Panc1 (cell line): ENCODE measurements around the gene TANK. TPM values are rescaled to one million over a fixed set of nuclear protein-coding genes. Genes with fewer than 3 reads are reported as not detected.

Source experiments
- ATAC-seq: fragments of 200-7000 bp; cut with Tn5 transposase; 2 replicates; pipeline ENCODE4 v1.9.1; 2020; ENCODE audit warnings: mild to moderate bottlenecking, moderate library complexity
- BruUV-seq: library from RNA; stranded (reverse); fragments of 400-500 nt; replicated peaks from 2 replicates; lab custom pipeline; 2021; lab: Mats Ljungman, UMichigan
- CTCF ChIA-PET: fragments of 300-600 bp; sonication (Branson Sonifier 250); formaldehyde crosslinking; loops from one replicate; lab custom pipeline; 2022; ENCODE audit warnings: antibody characterized with exemption; lab: Charles Lee
- POLR2A ChIA-PET: fragments of 300-600 bp; sonication (Branson Sonifier 250); formaldehyde crosslinking; loops from one replicate; lab custom pipeline; 2022; ENCODE audit warnings: antibody characterized with exemption; lab: Charles Lee
- DNase-seq: peaks from one replicate; pipeline ENCODE4 v3.0.0-alpha.2; 2010; ENCODE audit warnings: low read depth, low spot score
- H3K27ac ChIP-seq: 2 replicates; pipeline ENCODE4 v1.5.1; 2011; ENCODE audit warnings: mild to moderate bottlenecking, low read length, inconsistent platforms
- H3K27me3 ChIP-seq: fragments of 200-500 bp; sonication (Bioruptor generic); 2 replicates; pipeline ENCODE4 v1.6.0; 2014; ENCODE audit warnings: low read length, inconsistent platforms; ENCODE audit not compliant: control insufficient read depth, insufficient read depth
- H3K36me3 ChIP-seq: fragments of 200-500 bp; sonication (Bioruptor generic); 2 replicates; pipeline ENCODE4 v1.5.1; 2014; ENCODE audit warnings: inconsistent platforms, mild to moderate bottlenecking, low read length, moderate library complexity; ENCODE audit not compliant: control insufficient read depth, insufficient read depth
- H3K4me1 ChIP-seq: 2 replicates; pipeline ENCODE4 v1.5.1; 2011; ENCODE audit warnings: inconsistent platforms, mild to moderate bottlenecking, low read length, moderate library complexity; ENCODE audit not compliant: control insufficient read depth, insufficient read depth
- H3K4me3 ChIP-seq, 2 experiments: 2 replicates each; pipeline ENCODE4 v1.5.1; 2011 to 2012; ENCODE audit warnings: low read depth in 2 of 2, low read length in 2 of 2, mild to moderate bottlenecking in 2 of 2, inconsistent platforms in 1 of 2, moderate library complexity in 1 of 2
- H3K9me3 ChIP-seq: fragments of 200-500 bp; sonication (Bioruptor generic); 2 replicates; pipeline ENCODE4 v1.5.1; 2014; ENCODE audit warnings: low read depth, mild to moderate bottlenecking, inconsistent platforms, low read length, moderate library complexity; ENCODE audit not compliant: control insufficient read depth, insufficient read depth
- POLR2AphosphoS5 ChIP-seq: IDR thresholded peaks from 2 replicates; pipeline ENCODE4 v1.6.1; 2012; ENCODE audit warnings: mild to moderate bottlenecking, low read depth, low read length, moderate library complexity
- SIN3A ChIP-seq: IDR thresholded peaks from 2 replicates; pipeline ENCODE4 v1.6.1; 2012; ENCODE audit warnings: low read depth, mild to moderate bottlenecking, low read length, moderate library complexity, borderline replicate concordance; ENCODE audit not compliant: insufficient read depth
- TCF7L2 ChIP-seq: IDR thresholded peaks from 2 replicates; pipeline ENCODE4 v1.6.1; 2011; ENCODE audit warnings: mild to moderate bottlenecking, low read depth, low read length, inconsistent platforms
- in situ Hi-C: cut with HindIII; loops from 2 replicates; pipeline ENCODE4 v1.10.0; 2016; ENCODE audit warnings: low sequenced_read_pairs, low pct_unique_long_range_greater_than_20kb
- intact Hi-C: fragments of 100-400 bp; cut with micrococcal nuclease; formaldehyde crosslinking; loops from one replicate; pipeline ENCODE4 v1.10.0; 2022; ENCODE audit not compliant: unreplicated experiment
- total RNA-seq: library from RNA; stranded (reverse); gene quantifications from one replicate; pipeline ENCODE4 v1.2.1, GENCODE V29; 2021; ENCODE audit not compliant: unreplicated experiment
- TF ChIP-seq, protein P1 (sequence below), 2 experiments: IDR thresholded peaks; 2 replicates each; pipeline ENCODE4 v1.6.1; 2011 to 2012; ENCODE audit warnings: low read depth in 2 of 2, control low read depth in 1 of 2, low read length in 1 of 2, mild to moderate bottlenecking in 1 of 2, moderate library complexity in 1 of 2; ENCODE audit not compliant: insufficient read depth in 1 of 2
- TF ChIP-seq, protein P2 (sequence below): fragments of 450-650 bp; IDR thresholded peaks from 2 replicates; pipeline ENCODE4 v1.5.1; 2017; ENCODE audit warnings: mild to moderate bottlenecking

Gene TANK
- total RNA-seq, 1 experiment from 2014 or later, result 36.0 TPM

DNA sequence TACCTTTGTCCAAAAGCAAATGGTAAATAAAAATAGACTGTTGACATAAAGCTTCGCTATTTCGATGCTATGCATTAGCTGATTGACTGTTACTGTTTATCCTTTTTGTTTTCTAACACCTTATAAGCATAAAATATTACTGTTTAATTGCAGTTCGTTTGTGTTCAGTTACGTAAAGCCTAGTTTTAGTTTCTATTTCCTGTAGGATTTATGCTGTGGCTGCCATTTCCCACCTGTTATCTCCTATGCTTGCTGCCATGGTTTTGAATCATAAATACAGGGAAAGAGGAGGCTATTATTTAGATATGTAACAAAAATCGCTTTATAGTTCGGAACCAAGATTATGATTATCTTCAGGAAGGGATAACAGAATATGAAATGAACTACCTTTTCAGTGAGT lies 3.9 kb downstream of the TANK start:
- H3K4me1 ChIP-seq, result peaks cover 24% of the 10 kb centered on the region
- no peak for ATAC-seq
- ChIA-PET POLR2A (no interaction called here), CTCF (no interaction called here)
- H3K27ac ChIP-seq, result no peak overlapping the region
- BruUV-seq, result no TSS peak
- H3K36me3 ChIP-seq, result peaks cover 27% of the 10 kb centered on the region
- no peaks in the 10 kb centered on the region for H3K27me3 ChIP-seq
- no peak overlapping the region for H3K4me3 ChIP-seq
- intact Hi-C loops (no loop called here), in situ Hi-C loops (no loop called here)
- H3K9me3 ChIP-seq, result no peaks in the 10 kb centered on the region
- DNase-seq, result no peak
- no peak for TF ChIP-seq SIN3A
- TF ChIP-seq, protein P1, sequence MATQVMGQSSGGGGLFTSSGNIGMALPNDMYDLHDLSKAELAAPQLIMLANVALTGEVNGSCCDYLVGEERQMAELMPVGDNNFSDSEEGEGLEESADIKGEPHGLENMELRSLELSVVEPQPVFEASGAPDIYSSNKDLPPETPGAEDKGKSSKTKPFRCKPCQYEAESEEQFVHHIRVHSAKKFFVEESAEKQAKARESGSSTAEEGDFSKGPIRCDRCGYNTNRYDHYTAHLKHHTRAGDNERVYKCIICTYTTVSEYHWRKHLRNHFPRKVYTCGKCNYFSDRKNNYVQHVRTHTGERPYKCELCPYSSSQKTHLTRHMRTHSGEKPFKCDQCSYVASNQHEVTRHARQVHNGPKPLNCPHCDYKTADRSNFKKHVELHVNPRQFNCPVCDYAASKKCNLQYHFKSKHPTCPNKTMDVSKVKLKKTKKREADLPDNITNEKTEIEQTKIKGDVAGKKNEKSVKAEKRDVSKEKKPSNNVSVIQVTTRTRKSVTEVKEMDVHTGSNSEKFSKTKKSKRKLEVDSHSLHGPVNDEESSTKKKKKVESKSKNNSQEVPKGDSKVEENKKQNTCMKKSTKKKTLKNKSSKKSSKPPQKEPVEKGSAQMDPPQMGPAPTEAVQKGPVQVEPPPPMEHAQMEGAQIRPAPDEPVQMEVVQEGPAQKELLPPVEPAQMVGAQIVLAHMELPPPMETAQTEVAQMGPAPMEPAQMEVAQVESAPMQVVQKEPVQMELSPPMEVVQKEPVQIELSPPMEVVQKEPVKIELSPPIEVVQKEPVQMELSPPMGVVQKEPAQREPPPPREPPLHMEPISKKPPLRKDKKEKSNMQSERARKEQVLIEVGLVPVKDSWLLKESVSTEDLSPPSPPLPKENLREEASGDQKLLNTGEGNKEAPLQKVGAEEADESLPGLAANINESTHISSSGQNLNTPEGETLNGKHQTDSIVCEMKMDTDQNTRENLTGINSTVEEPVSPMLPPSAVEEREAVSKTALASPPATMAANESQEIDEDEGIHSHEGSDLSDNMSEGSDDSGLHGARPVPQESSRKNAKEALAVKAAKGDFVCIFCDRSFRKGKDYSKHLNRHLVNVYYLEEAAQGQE (IDR thresholded peaks at IDR 0.05; ENCODE audit: insufficient read depth in 1 of 2, low read depth in 2 of 2, low read length in 1 of 2), result no peak
- no peak for TF ChIP-seq POLR2AphosphoS5
- TF ChIP-seq TCF7L2, result no peak
- TF ChIP-seq, protein P2, sequence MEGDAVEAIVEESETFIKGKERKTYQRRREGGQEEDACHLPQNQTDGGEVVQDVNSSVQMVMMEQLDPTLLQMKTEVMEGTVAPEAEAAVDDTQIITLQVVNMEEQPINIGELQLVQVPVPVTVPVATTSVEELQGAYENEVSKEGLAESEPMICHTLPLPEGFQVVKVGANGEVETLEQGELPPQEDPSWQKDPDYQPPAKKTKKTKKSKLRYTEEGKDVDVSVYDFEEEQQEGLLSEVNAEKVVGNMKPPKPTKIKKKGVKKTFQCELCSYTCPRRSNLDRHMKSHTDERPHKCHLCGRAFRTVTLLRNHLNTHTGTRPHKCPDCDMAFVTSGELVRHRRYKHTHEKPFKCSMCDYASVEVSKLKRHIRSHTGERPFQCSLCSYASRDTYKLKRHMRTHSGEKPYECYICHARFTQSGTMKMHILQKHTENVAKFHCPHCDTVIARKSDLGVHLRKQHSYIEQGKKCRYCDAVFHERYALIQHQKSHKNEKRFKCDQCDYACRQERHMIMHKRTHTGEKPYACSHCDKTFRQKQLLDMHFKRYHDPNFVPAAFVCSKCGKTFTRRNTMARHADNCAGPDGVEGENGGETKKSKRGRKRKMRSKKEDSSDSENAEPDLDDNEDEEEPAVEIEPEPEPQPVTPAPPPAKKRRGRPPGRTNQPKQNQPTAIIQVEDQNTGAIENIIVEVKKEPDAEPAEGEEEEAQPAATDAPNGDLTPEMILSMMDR, result no peak

DNA sequence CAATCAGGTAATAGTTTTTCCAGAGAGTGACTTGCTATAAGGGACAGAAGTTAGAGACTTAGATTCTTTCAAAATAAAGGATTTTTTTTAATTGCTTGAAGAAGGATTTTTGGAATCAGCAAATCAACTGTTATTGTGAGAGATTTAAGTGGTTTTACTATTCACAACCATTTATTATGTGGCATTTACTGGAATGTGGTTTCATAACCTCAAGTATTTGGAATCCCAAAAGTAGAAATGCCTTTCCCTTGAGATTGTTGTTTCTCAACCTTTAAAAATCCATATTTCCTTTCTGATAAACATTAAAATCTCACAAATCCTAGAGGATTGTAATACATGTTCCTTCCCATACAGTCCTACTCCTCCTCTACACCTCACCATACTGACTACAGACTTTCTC lies 5.0 kb downstream of the TANK start:
- Histone ChIP-seq H3K4me3 (no peak overlapping the region), H3K27me3 (no peaks in the 10 kb centered on the region), H3K9me3 (no peaks in the 10 kb centered on the region), H3K4me1 (peaks cover 18% of the 10 kb centered on the region; the same call in 1 of the 2 replicates), H3K36me3 (peaks cover 27% of the 10 kb centered on the region), H3K27ac (no peak overlapping the region)
- intact Hi-C loops (no loop called here), in situ Hi-C loops (no loop called here)
- TF ChIP-seq TCF7L2 (no peak), SIN3A (no peak), POLR2AphosphoS5 (no peak)
- CTCF ChIA-PET, result no interaction called here
- BruUV-seq, result no TSS peak
- ATAC-seq (no peak), DNase-seq (no peak)
- POLR2A ChIA-PET, result no interaction called here

DNA sequence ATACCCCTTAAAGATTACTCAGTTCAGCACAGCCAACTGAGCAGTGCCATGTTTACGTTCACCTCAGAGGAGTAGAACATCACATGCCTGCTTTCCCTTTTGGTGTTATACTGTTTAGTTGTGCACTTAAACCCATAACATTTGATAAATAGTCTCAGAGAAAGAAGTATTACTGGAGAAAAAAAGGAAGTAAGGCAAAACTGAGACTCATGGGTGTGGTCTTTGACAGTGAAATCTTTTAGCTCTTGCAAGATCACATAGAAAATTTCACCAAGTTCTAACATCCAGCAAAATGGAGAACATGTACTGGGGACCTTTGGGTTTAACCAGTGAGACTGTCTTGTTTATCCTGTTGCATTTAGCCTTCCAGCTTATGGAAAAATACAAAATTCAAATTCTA lies 5.6 kb downstream of the TANK start:
- ATAC-seq, result no peak
- H3K36me3 ChIP-seq, result peaks cover 23% of the 10 kb centered on the region
- no peaks in the 10 kb centered on the region for H3K27me3 ChIP-seq
- intact Hi-C loops (no loop called here), in situ Hi-C loops (no loop called here)
- no TSS peak for BruUV-seq
- no peak overlapping the region for H3K4me3 ChIP-seq
- H3K4me1 ChIP-seq, result peaks cover 22% of the 10 kb centered on the region; the same call in 1 of the 2 replicates
- POLR2A ChIA-PET, result interaction anchor here (0.7 kb wide), 1 partner anchor 10 kb away, joined by 3 read pairs; no protein-coding TSS in a partner anchor
- H3K27ac ChIP-seq, result no peak overlapping the region
- CTCF ChIA-PET, result no interaction called here
- DNase-seq, result no peak
- no peaks in the 10 kb centered on the region for H3K9me3 ChIP-seq
- TF ChIP-seq SIN3A (no peak), POLR2AphosphoS5 (no peak), TCF7L2 (no peak)
- TF ChIP-seq, protein P2, result no peak
- TF ChIP-seq, protein P1 (IDR thresholded peaks at IDR 0.05; ENCODE audit: insufficient read depth in 1 of 2, low read depth in 2 of 2, low read length in 1 of 2), result no peak
